ENCODE results near the gene RHOG.

The RHOG gene

DNA sequence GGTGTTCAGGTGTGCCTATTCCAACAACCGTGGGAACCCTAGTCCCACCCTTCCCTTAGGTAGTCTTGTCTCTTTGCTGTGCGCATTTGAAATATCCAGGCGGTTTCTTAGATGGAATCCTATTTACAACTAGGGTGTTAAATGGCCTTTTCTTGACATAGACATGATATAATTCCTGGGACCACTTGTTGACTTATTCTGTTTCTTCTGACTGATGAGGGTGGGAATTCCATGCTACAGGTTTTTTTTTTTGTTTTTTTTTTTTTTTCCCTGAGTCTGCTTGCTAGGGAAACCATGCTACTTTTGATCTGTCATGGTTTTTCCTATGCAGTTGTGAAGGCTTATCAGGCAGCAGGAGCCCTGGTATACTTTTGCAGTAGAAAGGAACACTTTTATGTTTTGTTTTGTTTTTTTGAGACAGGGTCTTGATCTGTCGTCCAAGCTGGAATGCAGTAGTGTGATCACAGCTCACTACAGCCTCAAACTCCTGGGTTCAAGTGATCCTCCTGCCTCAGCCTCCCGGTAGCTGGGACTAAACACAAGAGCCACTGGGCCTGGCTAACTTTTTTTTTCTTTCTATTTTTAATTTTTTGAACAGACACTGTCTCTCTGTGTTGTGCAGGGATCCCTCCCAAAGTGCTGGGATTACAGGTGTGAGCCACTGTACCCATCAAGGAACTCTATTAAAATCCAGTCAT lies 16.2 kb upstream of the RHOG start:
- in situ Hi-C loops (cut with HindIII; ENCODE audit: low pct_ligation_motif_present, low sequenced_read_pairs), result no loop called here
- TF ChIP-seq, protein P1, sequence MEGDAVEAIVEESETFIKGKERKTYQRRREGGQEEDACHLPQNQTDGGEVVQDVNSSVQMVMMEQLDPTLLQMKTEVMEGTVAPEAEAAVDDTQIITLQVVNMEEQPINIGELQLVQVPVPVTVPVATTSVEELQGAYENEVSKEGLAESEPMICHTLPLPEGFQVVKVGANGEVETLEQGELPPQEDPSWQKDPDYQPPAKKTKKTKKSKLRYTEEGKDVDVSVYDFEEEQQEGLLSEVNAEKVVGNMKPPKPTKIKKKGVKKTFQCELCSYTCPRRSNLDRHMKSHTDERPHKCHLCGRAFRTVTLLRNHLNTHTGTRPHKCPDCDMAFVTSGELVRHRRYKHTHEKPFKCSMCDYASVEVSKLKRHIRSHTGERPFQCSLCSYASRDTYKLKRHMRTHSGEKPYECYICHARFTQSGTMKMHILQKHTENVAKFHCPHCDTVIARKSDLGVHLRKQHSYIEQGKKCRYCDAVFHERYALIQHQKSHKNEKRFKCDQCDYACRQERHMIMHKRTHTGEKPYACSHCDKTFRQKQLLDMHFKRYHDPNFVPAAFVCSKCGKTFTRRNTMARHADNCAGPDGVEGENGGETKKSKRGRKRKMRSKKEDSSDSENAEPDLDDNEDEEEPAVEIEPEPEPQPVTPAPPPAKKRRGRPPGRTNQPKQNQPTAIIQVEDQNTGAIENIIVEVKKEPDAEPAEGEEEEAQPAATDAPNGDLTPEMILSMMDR (IDR thresholded peaks at IDR 0.05; ENCODE audit: low read depth, low read length, missing control alignments), result no peak

DNA sequence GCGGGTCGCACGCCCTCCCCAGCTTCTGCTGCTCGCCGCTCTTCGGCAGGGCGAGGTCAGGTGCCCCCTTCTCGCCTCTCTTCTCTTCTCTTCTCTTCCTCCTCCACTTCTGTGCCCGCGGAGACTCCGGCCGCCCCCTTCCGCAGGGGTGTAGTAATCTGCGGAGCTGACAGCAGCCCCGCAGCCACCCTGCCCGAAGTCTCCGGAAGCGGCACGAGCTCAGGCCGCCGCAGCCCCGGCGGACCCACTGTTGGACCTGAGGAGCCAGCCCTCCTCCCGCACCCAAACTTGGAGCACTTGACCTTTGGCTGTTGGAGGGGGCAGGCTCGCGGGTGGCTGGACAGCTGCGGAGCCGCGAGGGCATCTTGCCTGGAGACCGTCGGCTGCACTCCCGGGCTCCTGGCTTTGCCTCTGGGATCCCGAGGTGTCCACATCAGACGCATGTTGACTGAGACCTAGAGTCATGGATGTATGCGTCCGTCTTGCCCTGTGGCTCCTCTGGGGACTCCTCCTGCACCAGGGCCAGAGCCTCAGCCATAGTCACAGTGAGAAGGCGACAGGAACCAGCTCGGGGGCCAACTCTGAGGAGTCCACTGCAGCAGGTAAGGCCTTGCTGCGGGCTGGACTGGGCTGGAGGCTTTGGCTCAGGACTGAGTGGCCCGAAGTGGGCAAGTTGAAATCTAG lies 15.2 kb upstream of the RHOG start:
- Histone ChIP-seq H3K27me3 (replicated peaks) (no peaks in the 10 kb centered on the region), H3K4me3 (ENCODE audit: low read depth, low read length) (peak overlapping the region; percentile 79), H3K27ac (no peak overlapping the region), H3K36me3 (replicated peaks) (no peaks in the 10 kb centered on the region)
- in situ Hi-C loops (cut with HindIII; ENCODE audit: low pct_ligation_motif_present, low sequenced_read_pairs), result no loop called here
- TF ChIP-seq, protein P1 (IDR thresholded peaks at IDR 0.05; ENCODE audit: low read depth, low read length, missing control alignments), result no peak
- DNase-seq, result no peak

More for the DNA sequence above, 16.2 kb upstream of the RHOG start:
- Histone ChIP-seq H3K27ac (no peak overlapping the region), H3K27me3 (replicated peaks) (no peaks in the 10 kb centered on the region), H3K4me3 (ENCODE audit: low read depth, low read length) (no peak overlapping the region), H3K36me3 (replicated peaks) (no peaks in the 10 kb centered on the region)
- no peak for DNase-seq

DNA sequence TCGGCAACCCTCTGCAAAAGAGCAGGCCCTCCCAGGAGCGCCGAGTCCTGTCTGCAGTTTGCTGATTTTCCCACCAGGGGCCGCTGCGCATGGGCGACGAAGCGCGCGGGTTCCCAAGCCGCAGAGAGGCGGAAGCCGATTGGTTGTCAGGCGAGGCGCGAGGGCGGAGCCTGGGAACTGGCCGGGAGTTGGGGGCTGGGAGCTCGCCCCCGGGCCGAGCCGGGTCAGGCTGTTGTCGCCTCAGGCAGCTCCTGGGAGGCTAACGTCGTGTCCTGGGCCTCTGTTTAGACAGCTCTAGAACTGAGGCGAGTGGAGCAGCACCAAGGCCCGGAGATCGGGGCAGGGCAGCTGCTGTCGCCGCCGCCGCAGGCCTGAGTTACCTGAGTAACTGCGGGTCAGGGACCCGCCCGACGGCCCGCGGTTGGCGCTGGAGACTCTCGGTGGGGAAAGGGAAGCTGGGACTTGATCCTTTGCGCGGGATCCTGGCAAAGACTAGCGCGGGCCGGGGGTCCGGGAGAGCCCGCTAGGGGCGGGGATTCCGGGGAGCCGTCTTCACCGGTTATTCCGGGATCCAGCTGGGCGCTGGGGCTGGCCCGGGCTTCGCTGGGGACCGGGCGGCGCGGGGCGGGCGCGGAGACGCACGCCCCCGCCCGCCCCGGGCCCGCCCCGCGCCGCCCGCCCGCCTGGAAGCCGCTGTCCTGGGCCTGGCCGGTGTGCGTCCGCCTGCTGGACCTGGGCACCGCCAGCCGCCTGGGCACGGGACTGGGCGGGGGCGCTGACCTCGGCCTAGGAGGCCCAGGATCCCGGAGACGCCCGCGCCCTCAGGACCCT lies 14.4 kb upstream of the RHOG start, which contains the start of gene STIM1:
Gene STIM1 (plus strand): TSS at position 688 of the 831 bp plus-strand sequence. CDS start 607 bp downstream, outside the sequence.
- Histone ChIP-seq H3K36me3 (replicated peaks) (no peaks in the 10 kb centered on the region), H3K27me3 (replicated peaks) (no peaks in the 10 kb centered on the region), H3K4me3 (ENCODE audit: low read depth, low read length) (peak within 1 kb of the TSS; percentile 79), H3K27ac (peak within 1 kb of the TSS; percentile 78)
- in situ Hi-C loops (cut with HindIII; ENCODE audit: low pct_ligation_motif_present, low sequenced_read_pairs), result no loop called here
- peak; percentile 84 for DNase-seq
- TF ChIP-seq, protein P1 (IDR thresholded peaks at IDR 0.05; ENCODE audit: low read depth, low read length, missing control alignments), result peak; percentile 92

DNA sequence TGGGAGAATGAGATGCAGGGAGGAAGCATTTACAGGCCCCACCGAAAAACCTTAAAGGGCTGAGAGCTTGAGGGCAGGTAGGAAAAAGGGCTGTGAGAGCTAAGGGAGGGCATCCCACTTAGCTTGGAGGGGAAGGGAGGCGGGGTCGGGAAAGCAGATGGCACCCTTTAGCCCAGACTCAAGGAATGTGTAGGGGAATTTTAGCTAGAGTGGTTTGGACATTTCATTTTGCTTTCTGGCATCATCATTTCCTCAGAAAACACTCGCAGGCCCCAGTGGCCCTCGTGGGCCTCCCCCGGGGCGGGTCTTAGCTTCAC lies 13.9 kb upstream of the RHOG start:
- H3K27me3 ChIP-seq (replicated peaks), result no peaks in the 10 kb centered on the region
- in situ Hi-C loops (cut with HindIII; ENCODE audit: low pct_ligation_motif_present, low sequenced_read_pairs), result no loop called here
- TF ChIP-seq, protein P1 (IDR thresholded peaks at IDR 0.05; ENCODE audit: low read depth, low read length, missing control alignments), result no peak
- no peaks in the 10 kb centered on the region for H3K36me3 ChIP-seq (replicated peaks)
- no peak overlapping the region for H3K27ac ChIP-seq
- peak overlapping the region; percentile 9 for H3K4me3 ChIP-seq (ENCODE audit: low read depth, low read length)
- DNase-seq, result no peak

DNA sequence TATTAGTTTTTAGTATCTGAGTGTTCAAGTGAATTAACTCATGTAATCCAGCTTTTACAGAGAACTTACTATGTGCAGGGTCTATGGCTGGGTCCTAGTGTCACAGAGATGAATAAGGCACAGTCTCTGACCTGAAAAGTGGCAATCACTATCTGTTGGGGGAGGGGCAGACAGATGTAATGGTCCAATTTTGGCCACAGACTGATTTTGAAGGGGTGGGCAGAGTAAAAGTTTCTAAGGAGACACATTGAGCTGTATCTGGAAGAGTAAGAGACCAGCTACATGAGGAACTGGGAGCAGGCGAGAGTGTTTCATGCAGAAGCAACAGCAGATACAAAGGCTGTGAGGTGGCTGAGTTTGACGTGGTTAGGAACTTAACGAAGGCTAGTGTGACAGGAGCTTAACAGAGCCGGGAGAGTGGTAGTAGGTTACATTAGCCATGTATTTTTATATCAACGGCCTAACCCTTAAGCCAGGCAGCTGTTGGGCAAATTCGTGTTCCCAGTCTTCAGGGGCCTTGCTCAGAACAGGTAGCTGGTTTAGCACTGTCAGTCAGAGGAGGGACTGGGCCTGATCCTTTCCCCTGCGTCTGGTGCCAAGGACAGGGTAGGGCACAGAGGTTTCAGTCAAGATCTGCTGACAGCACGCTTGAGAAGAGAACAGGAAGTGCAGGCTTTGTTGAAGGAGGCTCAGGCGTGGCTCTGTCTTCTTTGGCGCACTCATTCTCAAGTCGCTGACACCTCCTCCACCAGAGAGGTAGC lies 13.3 kb upstream of the RHOG start:
- DNase-seq, result no peak
- in situ Hi-C loops (cut with HindIII; ENCODE audit: low pct_ligation_motif_present, low sequenced_read_pairs), result no loop called here
- Histone ChIP-seq H3K27me3 (replicated peaks) (no peaks in the 10 kb centered on the region), H3K36me3 (replicated peaks) (no peaks in the 10 kb centered on the region), H3K4me3 (ENCODE audit: low read depth, low read length) (no peak overlapping the region), H3K27ac (no peak overlapping the region)
- TF ChIP-seq, protein P1 (IDR thresholded peaks at IDR 0.05; ENCODE audit: low read depth, low read length, missing control alignments), result no peak
